ENCODE data around the gene FCHSD2.

FCHSD2 gene

GRCh38 chr11:72821221-72821919, 320.7 kb downstream of the FCHSD2 start:
- H3K4me3 ChIP-seq (ENCODE audit: low read depth, low read length), result peak overlapping the region; percentile 58
- no peak for TF ChIP-seq CTCF (IDR thresholded peaks at IDR 0.05; ENCODE audit: control insufficient read depth, extremely low read depth, insufficient read depth)
- no peak for DNase-seq (ENCODE audit: low read depth)

- H3K4me3 ChIP-seq (ENCODE audit: low read depth, low read length), result no peak overlapping the region
- TF ChIP-seq CTCF (IDR thresholded peaks at IDR 0.05; ENCODE audit: control insufficient read depth, extremely low read depth, insufficient read depth), result no peak
- no peak for DNase-seq (ENCODE audit: low read depth)
These were observed 321.5 kb downstream of the FCHSD2 start for GRCh38 chr11:72820439-72821139.

- H3K4me3 ChIP-seq (ENCODE audit: low read depth, low read length), result no peak overlapping the region
- TF ChIP-seq CTCF (IDR thresholded peaks at IDR 0.05; ENCODE audit: control insufficient read depth, extremely low read depth, insufficient read depth), result no peak
These were observed 323.1 kb downstream of the FCHSD2 start for GRCh38 chr11:72818971-72819370.

DNA sequence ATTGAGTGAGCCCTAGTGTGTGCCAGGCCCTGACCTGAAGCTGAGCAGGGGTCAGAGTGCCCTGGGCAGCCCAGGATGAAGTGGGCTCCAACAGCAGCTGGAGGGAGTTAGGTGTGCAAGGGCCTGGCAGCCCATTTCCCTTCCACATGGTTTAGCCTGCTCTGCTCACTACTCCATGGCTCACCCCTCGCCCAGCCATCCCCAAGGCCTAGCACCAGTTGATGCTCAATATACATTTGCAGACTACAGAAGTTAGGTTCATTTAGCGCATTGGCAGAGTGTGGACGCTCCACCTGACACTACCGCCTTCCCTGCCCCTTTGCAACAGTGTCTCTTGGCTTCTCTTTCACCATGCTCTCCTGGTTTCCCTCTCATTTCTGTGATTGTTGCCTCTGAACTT, 324.2 kb downstream of the FCHSD2 start:
- no peak for DNase-seq (ENCODE audit: low read depth)
- no peak for TF ChIP-seq CTCF (IDR thresholded peaks at IDR 0.05; ENCODE audit: control insufficient read depth, extremely low read depth, insufficient read depth)
- H3K4me3 ChIP-seq (ENCODE audit: low read depth, low read length), result no peak overlapping the region

More at GRCh38 chr11:72818971-72819370, 323.1 kb downstream of the FCHSD2 start:
- DNase-seq (ENCODE audit: low read depth), result no peak

- no peak for TF ChIP-seq CTCF (IDR thresholded peaks at IDR 0.05; ENCODE audit: control insufficient read depth, extremely low read depth, insufficient read depth)
- H3K4me3 ChIP-seq (ENCODE audit: low read depth, low read length), result no peak overlapping the region
- DNase-seq (ENCODE audit: low read depth), result no peak
These were observed 325.6 kb downstream of the FCHSD2 start for GRCh38 chr11:72816404-72816990.

DNA sequence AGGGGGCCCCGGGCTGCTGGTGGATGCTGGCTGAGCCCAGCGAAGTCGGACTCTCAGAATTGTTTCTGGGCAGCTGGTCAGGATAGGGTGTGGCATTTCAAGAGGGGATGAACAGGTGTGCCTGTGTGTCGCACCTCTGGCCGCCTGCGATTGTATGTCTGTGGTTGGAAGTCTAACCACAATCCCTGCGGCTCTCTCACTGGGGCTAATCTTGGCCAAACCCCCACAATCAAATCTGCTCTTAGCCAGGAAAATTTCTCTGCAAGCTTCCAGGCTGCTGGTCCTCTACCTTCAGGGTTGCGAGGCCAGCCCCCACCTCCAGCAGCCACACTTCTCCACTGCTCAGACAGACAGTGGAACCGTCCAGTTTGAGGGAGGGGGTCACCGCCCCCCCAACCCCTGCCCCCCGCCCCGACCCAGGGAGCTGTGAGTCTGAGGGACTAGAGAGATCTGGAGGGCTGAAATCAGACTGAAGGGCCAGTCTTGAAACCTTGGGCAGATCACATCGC, 327.0 kb downstream of the FCHSD2 start:
- peak overlapping the region; percentile 86 for H3K4me3 ChIP-seq (ENCODE audit: low read depth, low read length)
- no peak for DNase-seq (ENCODE audit: low read depth)
- TF ChIP-seq CTCF (IDR thresholded peaks at IDR 0.05; ENCODE audit: control insufficient read depth, extremely low read depth, insufficient read depth), result no peak

Data from LNCaP clone FGC (cell line).